ENCODE results near the gene ATP8A1.
"Not testable (repeated sequence)": the region's sequence is repeated elsewhere in the genome, so short reads cannot be mapped to it uniquely, and the experiment has no call there.

ATP8A1 gene

DNA sequence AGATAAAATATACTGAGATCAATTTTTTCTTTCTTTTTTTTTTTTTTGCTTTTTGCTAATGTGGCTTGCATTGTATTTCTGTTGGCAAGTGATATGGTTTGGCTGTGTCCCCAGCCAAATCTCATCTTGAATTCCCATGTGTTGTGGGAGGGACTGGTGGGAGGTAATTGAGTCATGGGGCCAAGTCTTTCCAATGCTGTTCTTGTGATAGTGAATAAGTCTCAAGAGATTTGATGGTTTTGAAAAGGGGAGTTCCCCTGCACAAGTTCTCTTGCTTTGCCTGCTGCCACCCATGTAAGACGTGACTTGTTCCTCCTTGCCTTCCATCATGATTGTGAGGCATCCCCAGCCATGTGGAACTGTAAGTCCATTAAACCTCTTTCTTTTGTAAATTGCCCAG, 195.7 kb downstream of the ATP8A1 start:
- DNase-seq, result not testable (repeated sequence)

GRCh38 chr4:42460043-42460442, 196.9 kb downstream of the ATP8A1 start:
- no peak for DNase-seq

DNA sequence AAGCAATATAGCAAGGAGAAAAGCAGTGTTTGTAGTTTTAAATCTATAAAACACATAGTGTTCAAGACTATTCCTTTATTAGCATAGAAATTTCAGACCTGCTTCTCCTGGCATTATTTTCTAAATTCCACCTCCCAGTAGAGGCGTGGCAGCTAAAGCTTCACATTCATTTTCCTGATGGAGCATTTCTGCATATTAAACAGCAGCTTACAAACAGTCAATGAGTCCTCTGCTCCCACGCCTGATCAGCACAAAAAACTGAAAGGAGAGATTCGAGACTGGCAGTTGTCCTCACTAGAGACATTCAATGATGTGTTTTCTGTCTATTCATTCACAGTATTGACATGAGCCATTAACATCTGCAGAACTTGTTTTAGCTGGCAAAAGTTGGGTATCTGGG, 198.2 kb downstream of the ATP8A1 start:
- no peak for DNase-seq

- no peak for DNase-seq
These were observed 202.0 kb downstream of the ATP8A1 start for GRCh38 chr4:42454755-42455420.

DNA sequence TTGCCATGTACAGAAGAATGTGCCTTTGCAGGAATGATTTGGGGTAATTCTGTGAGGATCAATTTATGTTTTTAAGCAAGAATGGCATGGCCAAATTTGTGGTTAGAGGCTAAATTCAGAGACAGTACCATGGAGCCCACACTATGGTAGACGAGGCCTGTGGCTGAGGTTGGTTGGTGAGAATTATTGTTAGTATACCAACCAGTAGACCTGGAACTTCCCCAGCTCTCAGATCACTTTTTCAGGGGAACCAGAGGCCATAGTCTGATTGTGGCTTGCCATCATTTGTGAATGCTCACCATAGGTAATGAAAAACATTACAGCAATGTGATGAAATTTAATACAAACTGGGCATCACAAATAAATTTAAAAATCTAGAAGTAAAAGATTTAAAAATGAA, 203.3 kb downstream of the ATP8A1 start:
- no peak for DNase-seq

DNA sequence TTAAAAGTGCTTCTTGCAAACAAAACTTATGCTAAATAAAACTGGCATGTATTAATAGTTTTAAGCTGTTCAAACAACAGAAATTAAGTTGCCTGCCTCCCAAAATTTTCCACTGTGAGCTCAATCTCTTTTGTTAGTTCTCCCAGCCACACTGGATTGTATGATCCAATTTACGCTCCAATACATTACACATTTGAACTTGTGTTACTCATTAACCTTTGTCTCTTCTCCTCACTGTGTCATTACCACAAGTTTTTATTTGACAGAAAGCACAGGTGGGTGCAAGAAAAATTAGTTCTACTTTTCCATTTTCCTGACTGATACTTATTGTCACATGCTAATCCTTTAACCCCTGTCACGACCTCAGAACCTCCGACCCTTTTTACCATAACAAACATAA, 204.1 kb downstream of the ATP8A1 start:
- no peak for DNase-seq

- no peak for DNase-seq
These were observed 210.1 kb downstream of the ATP8A1 start for GRCh38 chr4:42446823-42447222.

GRCh38 chr4:42445038-42445437, 211.9 kb downstream of the ATP8A1 start:
- DNase-seq, result no peak

- DNase-seq, result no peak
These were observed 214.3 kb downstream of the ATP8A1 start for GRCh38 chr4:42442601-42443000.

DNA sequence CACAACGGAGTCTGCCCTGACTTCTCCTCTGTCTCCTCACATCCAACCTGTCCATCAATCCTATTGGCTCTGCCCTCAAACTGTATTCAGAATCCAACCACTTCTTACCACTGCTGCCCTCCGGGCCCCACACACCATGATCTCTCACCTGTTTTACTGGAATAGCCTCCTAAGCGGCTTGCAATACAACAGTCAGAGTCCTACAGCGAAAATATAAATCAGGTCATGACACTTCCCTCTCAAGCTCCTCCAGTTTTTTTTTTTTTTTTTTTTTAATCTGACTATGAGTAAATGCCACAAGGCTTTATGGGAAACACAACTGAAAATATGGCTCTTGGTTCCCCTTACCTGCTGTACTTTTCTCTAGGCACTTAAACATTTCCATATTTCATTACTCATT, 216.8 kb downstream of the ATP8A1 start:
- DNase-seq, result no peak

GRCh38 chr4:42436928-42437565, 219.9 kb downstream of the ATP8A1 start:
- DNase-seq, result no peak

DNA sequence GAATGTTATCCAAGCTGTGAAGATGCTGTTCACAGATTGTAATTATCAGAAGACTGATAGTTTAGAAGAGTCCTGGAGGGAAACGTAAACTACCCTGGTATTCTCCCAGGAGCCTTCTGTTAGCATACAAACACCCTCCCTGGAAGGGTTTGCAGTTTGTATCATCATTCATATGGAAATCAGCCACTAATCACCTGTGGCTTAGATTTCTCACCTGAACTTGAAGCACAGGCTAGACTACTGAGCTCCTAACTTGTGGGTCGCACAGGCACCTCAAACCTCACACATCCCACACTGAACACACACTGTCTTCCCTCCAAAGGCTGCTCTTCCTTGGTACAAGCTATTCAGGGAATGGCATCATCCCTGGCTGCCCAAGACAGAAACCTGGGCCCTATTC, 228.9 kb downstream of the ATP8A1 start:
- no peak for DNase-seq

DNA sequence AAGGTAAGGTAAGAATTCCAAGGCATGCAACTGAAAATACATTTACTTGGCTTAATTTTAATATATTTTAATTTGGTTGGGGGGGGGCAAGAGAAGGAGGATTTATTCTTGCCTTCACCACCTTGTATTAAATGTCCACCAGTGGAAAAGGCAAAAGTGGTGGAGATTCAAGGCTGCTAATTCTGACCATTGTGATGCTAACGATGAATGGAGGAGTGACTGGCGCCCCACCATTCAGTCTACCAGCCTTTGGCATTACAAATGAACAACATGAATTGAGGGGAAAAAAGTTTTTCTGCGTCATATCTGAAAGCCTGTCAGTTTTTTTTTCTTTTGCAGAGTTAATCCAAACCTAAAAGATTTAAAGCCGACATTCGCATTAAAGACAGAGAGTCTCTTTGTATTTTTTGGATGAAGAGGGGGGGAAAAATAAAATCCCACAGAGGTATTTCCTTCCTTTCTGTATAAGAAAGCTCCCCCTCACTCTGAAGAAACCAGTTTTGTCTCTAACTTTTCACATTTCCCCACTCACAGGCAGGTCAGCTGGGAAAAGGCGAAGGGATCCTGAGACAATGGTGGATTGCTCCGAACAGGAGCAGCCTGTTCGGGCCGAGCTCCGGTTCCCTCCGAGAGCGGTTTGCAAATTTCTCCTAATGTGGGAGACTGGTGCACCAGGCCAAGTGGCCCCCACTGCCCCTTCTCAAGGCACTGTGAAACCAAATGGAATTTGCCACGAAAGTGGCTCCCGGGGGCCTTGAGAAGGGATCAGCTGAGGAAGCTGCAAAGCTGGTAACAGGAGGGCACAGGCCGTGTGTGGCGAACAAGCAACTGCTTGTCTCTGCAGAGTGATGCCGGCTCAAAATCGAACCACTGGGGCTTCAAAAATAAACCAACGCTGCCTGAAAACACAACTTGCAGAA, 231.5 kb downstream of the ATP8A1 start:
- no peak for DNase-seq

- DNase-seq, result no peak
These were observed 236.8 kb downstream of the ATP8A1 start for GRCh38 chr4:42420140-42420539.

GRCh38 chr4:42417550-42417949, 239.4 kb downstream of the ATP8A1 start:
- DNase-seq, result no peak

DNA sequence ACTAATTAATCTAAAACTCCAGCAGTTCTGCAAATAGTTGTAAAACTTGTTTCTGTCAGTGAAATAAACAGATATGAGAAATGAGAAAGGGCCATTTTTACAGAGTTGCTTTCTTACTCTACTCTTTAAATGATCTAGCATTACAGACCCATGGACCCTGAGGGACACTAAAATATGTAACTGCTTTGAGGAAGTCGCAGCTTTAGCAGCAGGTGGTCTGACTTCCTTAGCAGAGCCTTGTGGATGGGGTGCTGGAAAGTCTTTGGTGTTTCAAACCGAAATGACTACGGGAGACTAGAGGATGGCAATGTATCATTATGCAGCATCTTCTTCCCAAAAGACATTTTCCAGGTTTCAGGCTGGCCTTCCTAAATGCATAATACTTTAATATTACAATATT, 240.9 kb downstream of the ATP8A1 start:
- no peak for DNase-seq

DNA sequence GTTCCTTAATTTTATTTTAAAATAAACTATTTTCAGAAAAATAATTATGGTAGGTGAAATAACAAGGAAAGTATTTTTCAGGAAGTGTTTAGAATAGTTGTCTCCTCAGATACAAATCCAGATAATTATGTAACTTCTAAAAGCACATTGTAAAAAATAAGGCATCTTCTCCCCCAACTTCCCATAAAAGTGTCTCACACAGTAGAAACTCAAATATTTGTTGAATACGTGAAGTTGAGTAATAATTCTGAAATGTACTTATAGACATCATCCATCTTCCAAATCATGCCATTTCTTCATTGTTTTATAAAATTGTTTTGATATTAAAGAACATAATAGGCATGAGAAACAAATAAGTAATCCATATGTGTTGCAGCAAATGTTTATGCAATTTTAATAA, 241.6 kb downstream of the ATP8A1 start:
- DNase-seq, result no peak

DNA sequence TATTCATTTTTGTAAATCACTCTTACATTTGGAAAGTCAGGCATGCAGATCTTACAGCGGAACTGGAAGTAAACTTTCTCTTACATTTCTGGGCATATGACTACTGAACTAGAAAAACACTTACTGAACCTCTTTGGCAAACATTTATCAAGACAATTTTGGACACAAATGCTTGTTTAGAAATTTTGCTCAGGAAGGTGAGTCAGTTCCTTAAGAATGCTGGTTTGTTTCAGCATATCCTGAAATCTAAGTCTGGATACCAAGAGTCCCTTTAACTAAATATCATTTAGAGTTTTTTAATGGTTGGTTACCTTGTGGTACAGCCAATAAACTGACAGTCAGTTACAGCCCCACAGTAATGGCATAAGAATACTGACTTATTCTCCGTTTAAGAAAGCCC, 244.7 kb downstream of the ATP8A1 start:
- no peak for DNase-seq

DNA sequence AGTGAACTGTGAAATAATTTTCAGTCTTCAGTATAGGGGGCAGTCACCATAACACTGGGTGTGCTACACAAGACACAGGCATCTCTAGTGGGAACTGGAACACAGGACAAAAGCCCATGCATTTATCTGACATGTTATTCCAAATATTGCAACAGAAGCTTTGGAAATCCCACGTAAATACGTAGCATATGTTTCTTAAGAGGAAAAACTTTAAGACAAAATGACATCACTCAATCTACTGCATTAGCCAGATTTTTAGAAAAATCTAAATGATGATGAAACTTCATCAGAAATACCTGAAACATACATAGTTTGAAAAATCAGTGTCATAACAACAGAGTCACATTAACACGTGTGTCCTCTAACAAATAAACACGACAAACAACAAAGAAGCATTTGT, 245.1 kb downstream of the ATP8A1 start:
- DNase-seq, result no peak

GRCh38 chr4:42410446-42410845, 246.5 kb downstream of the ATP8A1 start:
- no peak for DNase-seq

- DNase-seq, result no peak
These were observed 252.9 kb downstream of the ATP8A1 start for GRCh38 chr4:42404001-42404400.

DNA sequence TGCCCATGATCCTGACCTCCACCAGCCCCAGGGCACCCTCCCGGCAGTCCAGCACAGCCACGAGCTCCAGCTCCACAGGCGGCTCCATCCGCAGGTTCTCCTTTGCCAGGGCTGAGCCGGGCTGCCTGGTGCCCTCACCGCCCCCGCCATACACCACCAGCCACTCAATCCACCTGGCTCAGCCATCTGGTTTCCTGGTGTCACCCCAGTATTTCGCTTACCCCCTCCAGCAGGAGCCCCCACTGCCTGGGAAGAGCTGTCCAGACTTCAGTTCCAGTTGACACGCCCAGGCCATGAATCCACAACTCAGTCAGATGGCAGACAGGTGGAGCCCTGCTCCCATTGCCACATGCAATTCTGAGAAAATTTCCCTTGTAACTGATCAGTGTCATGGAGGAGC, 255.7 kb downstream of the ATP8A1 start:
- DNase-seq, result no peak

DNA sequence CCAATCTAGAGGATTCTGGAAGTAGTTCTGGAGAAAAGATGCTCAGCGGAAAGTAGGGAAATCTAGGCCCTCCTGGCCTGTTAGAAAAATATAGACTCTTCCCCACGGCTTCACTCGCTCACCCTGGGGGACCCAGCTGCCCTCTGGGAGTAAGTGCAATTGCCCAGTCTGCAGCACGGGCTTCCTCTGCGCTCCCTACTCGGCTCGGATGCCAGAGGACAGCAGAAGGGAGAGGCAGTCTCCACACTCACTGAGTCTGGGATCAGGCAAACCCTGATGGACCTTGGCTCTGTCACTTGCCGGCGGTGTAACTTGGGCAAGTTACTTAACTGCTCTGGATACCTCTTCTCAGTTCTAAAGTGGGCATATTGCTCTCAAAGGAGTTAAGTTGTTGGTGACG, 257.5 kb downstream of the ATP8A1 start:
- no peak for DNase-seq

GRCh38 chr4:42398871-42399331, 258.0 kb downstream of the ATP8A1 start:
- DNase-seq, result no peak

All from NCI-H187 treated with DMSO at 0.1 percent for 48 hours (cell line).